Activated naive CD4-positive, alpha-beta T cell treated with anti-CD3 and anti-CD28 coated beads for 36 hours (primary cell): ENCODE measurements around the gene SPON1. TPM values are rescaled to one million over a fixed set of nuclear protein-coding genes. Genes with fewer than 3 reads are reported as not detected.
A peak's percentile ranks its signal among the peaks of the same experiment; 100 is the strongest.

Experiments
- CTCF ChIA-PET: fragments of 350-600 bp; sonication (Branson Sonifier 250); formaldehyde crosslinking; loops from one replicate; lab custom pipeline; 2021; ENCODE audit warnings: antibody characterized with exemption; lab: Charles Lee
- DNase-seq: peaks from one replicate; pipeline ENCODE4 v3.0.0-alpha.2; 2020
- H3K27ac Mint-ChIP-seq: one replicate; pipeline ENCODE4 v1.8.0; 2021; ENCODE audit warnings: mild to moderate bottlenecking, mixed read lengths
- H3K27me3 Mint-ChIP-seq: one replicate; pipeline ENCODE4 v1.8.0; 2021; ENCODE audit warnings: low read depth, mixed read lengths
- H3K36me3 Mint-ChIP-seq: one replicate; pipeline ENCODE4 v1.8.0; 2021; ENCODE audit warnings: low read depth, mixed read lengths
- H3K4me1 Mint-ChIP-seq: one replicate; pipeline ENCODE4 v1.8.0; 2021; ENCODE audit warnings: low read depth, mixed read lengths
- H3K4me3 Mint-ChIP-seq: one replicate; pipeline ENCODE4 v1.8.0; 2021; ENCODE audit warnings: mild to moderate bottlenecking, moderate library complexity, mixed read lengths
- H3K9me3 Mint-ChIP-seq: one replicate; pipeline ENCODE4 v1.8.0; 2021; ENCODE audit warnings: mixed read lengths
- intact Hi-C: fragments of 100-400 bp; cut with micrococcal nuclease; formaldehyde crosslinking; loops from one replicate; pipeline ENCODE4 v1.15.1; 2023
- total RNA-seq, 2 experiments: library from RNA; stranded (reverse); gene quantifications; one replicate each; pipeline ENCODE4 v1.2.3, GENCODE V29; 2021

SPON1 gene
- total RNA-seq, 2 experiments from 2014 or later = 0.24 to 0.25 TPM

DNA sequence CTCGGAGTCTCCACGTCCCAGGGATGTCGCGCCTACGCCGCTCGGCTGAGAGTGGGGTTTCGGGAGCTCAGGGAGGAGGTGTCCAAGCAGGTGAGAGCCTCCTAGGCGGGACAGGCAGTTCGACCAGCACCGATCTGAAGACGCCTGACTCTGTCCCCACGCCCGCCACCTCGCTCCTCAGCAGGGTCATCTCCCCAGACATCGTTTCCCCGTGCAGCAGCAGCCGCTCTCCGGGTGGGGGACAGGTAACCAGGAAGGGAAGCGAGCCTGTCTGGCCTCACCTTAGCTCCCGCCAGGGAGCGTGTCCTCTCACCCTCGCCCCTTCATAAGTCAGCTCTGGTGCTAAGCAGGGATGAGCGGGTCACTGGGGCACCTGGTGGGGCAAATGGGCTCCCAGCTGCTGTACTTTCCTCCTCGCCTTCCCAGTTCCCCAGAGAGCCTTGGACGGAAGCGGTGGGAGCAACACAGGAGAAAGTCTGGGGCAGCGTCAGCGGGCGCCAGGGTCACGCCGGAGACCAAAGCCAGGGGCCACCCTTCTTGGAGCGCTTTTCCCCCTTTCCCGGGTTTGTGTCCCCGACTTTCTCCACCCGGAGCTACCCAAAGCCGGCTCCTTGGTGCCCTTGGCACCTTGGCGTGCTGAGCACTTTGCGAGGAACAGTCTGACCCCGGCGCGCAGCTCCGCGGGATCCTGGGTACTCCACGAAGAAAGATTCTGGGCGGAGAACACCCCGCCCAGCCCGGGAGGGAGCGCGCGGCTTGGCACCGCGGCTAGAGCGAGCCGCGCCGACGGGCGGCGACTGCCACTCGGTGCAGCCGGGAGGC, 1.6 kb downstream of the SPON1 start:
- Mint-ChIP-seq H3K4me1 (peaks cover 9% of the 10 kb centered on the region), H3K36me3 (no peaks in the 10 kb centered on the region), H3K9me3 (no peaks in the 10 kb centered on the region), H3K27ac (no peak overlapping the region), H3K27me3 (peaks cover 41% of the 10 kb centered on the region), H3K4me3 (peak overlapping the region; percentile 70)
- DNase-seq = peak; percentile 23
- intact Hi-C loops = loop anchor here (2.0 to 5.0 kb wide), 3 partner anchors 103 to 297 kb away; partner anchors contain the start of gene FAR1
- CTCF ChIA-PET = interaction anchor here (0.6 to 4.0 kb wide), 9 partner anchors 8 to 289 kb away, joined by 3 to 33 read pairs (median 3); no protein-coding TSS in a partner anchor

- intact Hi-C loops = loop anchor here (2.0 to 5.0 kb wide), 2 partner anchors 110 to 297 kb away; partner anchors contain the start of gene FAR1
- Mint-ChIP-seq H3K27me3 (peaks cover 41% of the 10 kb centered on the region), H3K9me3 (no peaks in the 10 kb centered on the region), H3K4me1 (peaks cover 14% of the 10 kb centered on the region), H3K4me3 (no peak overlapping the region), H3K27ac (no peak overlapping the region), H3K36me3 (no peaks in the 10 kb centered on the region)
- no peak for DNase-seq
- CTCF ChIA-PET = interaction anchor here (0.6 to 4.0 kb wide), 7 partner anchors 8 to 1576 kb away, joined by 3 to 33 read pairs (median 3); no protein-coding TSS in a partner anchor
Measured at GRCh38 chr11:13964771-13965074, 2.2 kb downstream of the SPON1 start.

DNA sequence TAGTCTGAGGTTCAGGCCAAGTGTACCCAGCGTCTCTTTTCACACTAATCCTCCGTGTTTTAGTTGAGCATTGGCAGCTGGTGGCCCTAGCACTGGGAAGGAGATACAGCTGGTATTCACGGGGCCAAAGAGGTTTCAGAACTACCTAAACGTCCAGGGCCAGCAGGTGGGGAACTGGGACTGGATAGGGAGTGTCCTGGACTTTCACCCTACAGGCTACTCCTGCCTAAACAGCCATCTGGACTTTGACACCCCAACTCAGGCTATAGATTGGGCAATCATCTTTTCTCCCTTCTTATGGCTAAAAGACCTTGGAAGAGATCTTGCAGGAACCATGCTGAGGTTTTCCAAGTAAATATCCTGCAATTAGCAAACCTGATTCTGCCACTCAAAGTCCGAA, 2.8 kb downstream of the SPON1 start:
- Mint-ChIP-seq H3K27ac (no peak overlapping the region), H3K9me3 (no peaks in the 10 kb centered on the region), H3K27me3 (peaks cover 39% of the 10 kb centered on the region), H3K4me1 (peaks cover 14% of the 10 kb centered on the region), H3K36me3 (no peaks in the 10 kb centered on the region), H3K4me3 (no peak overlapping the region)
- intact Hi-C loops = loop anchor here (2.0 kb wide), 1 partner anchor 109 kb away; no protein-coding TSS in a partner anchor
- no peak for DNase-seq
- CTCF ChIA-PET = interaction anchor here (0.6 to 4.0 kb wide), 5 partner anchors 9 to 1577 kb away, joined by 3 to 33 read pairs (median 3); no protein-coding TSS in a partner anchor

GRCh38 chr11:13966013-13966412, 3.5 kb downstream of the SPON1 start:
- intact Hi-C loops = no loop called here
- no peak overlapping the region for H3K27ac Mint-ChIP-seq
- no peak overlapping the region for H3K4me3 Mint-ChIP-seq
- no peaks in the 10 kb centered on the region for H3K36me3 Mint-ChIP-seq
- CTCF ChIA-PET = interaction anchor here (1.2 to 4.0 kb wide), 2 partner anchors 9 to 182 kb away, joined by 3 to 33 read pairs; no protein-coding TSS in a partner anchor
- no peaks in the 10 kb centered on the region for H3K9me3 Mint-ChIP-seq
- DNase-seq = no peak
- H3K27me3 Mint-ChIP-seq = peaks cover 36% of the 10 kb centered on the region
- H3K4me1 Mint-ChIP-seq = peaks cover 16% of the 10 kb centered on the region

DNA sequence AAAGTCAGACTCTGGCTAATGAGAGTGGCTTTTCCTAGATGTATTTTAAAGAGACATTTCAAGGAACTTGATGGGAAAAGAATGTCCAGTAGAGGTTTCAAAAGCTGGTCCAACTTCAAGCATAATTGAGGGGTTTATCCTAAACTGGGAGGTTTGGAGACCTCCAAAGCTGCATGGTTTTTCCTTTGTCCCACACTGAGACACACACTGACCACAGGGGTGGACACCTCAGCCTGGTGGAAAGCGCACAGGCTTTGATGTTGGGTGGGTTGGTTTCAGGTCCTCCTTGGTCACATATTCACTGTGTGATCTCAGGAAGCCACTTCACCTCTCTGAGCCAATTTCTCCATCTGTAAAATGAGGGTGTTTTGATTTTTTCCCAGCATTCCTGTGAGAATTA, 4.0 kb downstream of the SPON1 start:
- Mint-ChIP-seq H3K36me3 (no peaks in the 10 kb centered on the region), H3K4me1 (peaks cover 16% of the 10 kb centered on the region), H3K4me3 (no peak overlapping the region), H3K9me3 (no peaks in the 10 kb centered on the region), H3K27me3 (peaks cover 32% of the 10 kb centered on the region), H3K27ac (no peak overlapping the region)
- CTCF ChIA-PET = interaction anchor here (1.2 kb wide), 1 partner anchor 10 kb away, joined by 3 read pairs; no protein-coding TSS in a partner anchor
- DNase-seq = no peak
- intact Hi-C loops = no loop called here

GRCh38 chr11:13970986-13971385, 8.5 kb downstream of the SPON1 start:
- H3K4me1 Mint-ChIP-seq = peaks cover 16% of the 10 kb centered on the region
- peak; percentile 53 for DNase-seq
- intact Hi-C loops = loop anchor here (1.0 kb wide), 1 partner anchor 177 kb away; no protein-coding TSS in a partner anchor
- no peaks in the 10 kb centered on the region for H3K9me3 Mint-ChIP-seq
- H3K36me3 Mint-ChIP-seq = no peaks in the 10 kb centered on the region
- H3K27me3 Mint-ChIP-seq = peaks cover 6% of the 10 kb centered on the region
- H3K27ac Mint-ChIP-seq = no peak overlapping the region
- H3K4me3 Mint-ChIP-seq = no peak overlapping the region
- CTCF ChIA-PET = interaction anchor here (0.6 to 4.1 kb wide), 7 partner anchors 8 to 219 kb away, joined by 3 to 28 read pairs (median 3); partner anchors contain the start of gene SPON1

DNA sequence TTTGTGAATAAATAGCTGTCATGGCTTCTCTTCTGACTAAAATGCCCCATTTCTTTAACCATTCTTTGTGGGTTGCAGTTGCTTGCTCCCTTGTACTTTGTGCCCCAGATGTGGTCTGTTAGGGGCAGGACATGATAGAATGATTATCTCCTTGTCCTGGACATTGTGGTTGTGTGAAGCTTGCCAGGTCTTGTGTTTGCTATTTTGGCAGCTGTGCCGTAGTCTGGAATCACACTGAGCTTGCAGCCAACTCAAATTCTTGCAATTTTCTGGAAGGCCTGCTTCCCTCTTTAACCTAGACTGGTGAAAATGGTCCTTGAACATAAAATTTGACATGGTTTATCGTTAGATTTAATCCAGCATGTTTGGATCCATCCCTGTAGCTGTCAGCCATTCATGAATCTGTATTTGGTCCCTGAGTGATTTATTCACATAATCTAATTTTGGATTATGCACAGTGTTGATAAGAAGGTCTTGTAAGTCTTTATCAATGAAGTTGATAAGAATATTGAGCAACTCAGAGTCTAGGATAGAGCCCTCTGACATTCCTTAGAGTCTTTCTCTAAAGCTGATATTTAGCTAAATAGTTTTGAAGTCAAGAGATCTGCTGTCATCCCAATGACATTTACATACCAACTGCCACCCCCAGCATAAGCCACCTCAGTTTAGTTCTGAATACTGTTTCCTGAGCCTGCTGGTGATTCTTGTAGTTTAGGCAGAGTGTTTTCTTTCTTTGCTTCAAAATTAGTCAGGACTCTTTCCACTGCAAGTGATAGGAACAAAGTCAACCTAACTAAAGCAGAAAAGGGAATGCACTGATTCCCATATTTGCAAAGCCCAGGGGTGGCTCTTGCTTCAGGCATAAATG, 9.8 kb downstream of the SPON1 start:
- no peaks in the 10 kb centered on the region for H3K36me3 Mint-ChIP-seq
- no peak overlapping the region for H3K4me3 Mint-ChIP-seq
- peak; percentile 34 for DNase-seq
- no peaks in the 10 kb centered on the region for H3K9me3 Mint-ChIP-seq
- peaks cover 3% of the 10 kb centered on the region for H3K27me3 Mint-ChIP-seq
- CTCF ChIA-PET = interaction anchor here (0.6 to 1.3 kb wide), 4 partner anchors 10 to 199 kb away, joined by 3 to 4 read pairs (median 3); partner anchors contain the start of gene SPON1
- intact Hi-C loops = loop anchor here (2.0 kb wide), 1 partner anchor 103 kb away; no protein-coding TSS in a partner anchor
- no peak overlapping the region for H3K27ac Mint-ChIP-seq
- H3K4me1 Mint-ChIP-seq = peaks cover 16% of the 10 kb centered on the region

DNA sequence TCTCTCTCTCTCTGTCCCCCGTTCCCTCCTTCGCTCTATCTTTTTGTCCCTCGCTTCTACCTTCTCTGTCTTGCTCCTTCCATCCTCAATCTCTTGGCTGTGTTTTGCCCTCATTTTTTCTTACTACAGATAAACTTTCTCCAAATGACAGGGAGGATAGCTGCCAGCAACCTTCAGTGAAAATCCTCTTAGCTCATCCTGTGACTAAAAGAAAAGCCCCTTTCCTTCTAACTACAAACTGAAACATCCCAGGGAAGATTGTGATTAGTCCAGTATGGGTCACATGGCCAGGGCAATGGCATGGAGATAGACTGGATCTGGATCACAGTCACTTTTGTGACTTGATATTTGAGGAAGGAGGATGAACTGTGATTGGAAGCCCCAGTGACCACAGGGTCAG, 10.4 kb downstream of the SPON1 start:
- intact Hi-C loops = loop anchor here (2.0 kb wide), 1 partner anchor 102 kb away; no protein-coding TSS in a partner anchor
- CTCF ChIA-PET = interaction anchor here (1.0 to 1.3 kb wide), 3 partner anchors 10 to 200 kb away, joined by 3 read pairs; partner anchors contain the start of gene SPON1
- DNase-seq = no peak
- no peaks in the 10 kb centered on the region for H3K9me3 Mint-ChIP-seq
- no peaks in the 10 kb centered on the region for H3K36me3 Mint-ChIP-seq
- peaks cover 16% of the 10 kb centered on the region for H3K4me1 Mint-ChIP-seq
- H3K27ac Mint-ChIP-seq = peak overlapping the region; percentile 44
- H3K4me3 Mint-ChIP-seq = no peak overlapping the region
- H3K27me3 Mint-ChIP-seq = peaks cover 1% of the 10 kb centered on the region

DNA sequence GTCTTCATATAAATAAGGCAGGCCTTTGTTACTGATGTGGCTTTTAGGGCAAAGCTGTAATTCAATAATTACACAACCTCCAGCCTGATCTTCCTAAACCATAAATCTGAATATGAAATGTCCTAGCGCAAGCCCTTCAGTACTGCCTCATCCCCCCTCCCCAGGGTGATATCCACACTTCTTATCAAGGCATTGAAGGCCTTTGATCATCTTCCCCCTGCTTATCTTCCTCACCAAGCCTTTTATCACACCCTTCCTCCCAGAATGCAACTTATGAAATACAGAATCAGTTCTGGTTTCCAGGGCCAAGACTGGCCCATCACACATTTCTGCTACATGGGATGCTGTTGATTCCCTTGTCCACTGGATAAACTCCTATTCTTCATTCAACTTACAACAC, 12.1 kb downstream of the SPON1 start:
- no peak overlapping the region for H3K4me3 Mint-ChIP-seq
- intact Hi-C loops = no loop called here
- no peaks in the 10 kb centered on the region for H3K36me3 Mint-ChIP-seq
- CTCF ChIA-PET = interaction anchor here (1.0 to 1.3 kb wide), 2 partner anchors 18 to 274 kb away, joined by 3 read pairs; no protein-coding TSS in a partner anchor
- no peaks in the 10 kb centered on the region for H3K9me3 Mint-ChIP-seq
- peaks cover 9% of the 10 kb centered on the region for H3K4me1 Mint-ChIP-seq
- no peaks in the 10 kb centered on the region for H3K27me3 Mint-ChIP-seq
- no peak overlapping the region for H3K27ac Mint-ChIP-seq
- DNase-seq = no peak

DNA sequence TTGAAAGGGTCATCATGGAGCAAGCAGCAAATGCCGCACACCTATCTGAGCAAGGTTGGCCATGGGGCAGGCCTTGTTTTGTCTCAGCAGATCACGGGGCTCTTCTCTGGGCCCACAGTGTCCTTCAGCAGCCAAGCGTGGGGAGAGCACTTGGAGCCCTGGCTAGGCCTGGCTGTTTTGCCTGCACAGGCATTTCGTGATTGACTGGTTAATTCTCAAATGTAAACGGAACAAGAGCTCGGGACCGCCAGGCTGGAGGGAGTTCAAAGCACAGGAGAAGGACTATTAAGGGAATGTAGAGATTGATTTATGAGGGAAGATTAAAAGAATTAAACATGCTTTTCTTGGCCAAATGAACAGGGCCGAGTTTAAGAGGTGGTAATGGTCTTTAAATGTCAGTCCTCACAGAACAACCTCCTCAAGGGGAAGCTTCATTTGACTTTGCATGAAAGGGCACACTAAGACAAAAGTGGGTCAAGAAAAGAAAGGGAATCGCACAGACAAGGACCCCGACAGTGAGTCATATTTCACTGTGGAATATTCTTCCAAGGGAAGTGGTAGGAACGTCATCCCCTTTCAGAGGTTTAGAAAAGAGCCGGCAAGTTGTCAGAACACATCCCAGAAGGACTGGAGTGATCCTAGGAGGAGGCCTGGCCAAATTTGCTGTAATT, 20.7 kb downstream of the SPON1 start:
- DNase-seq = no peak
- intact Hi-C loops = no loop called here
- H3K27me3 Mint-ChIP-seq = no peaks in the 10 kb centered on the region
- peaks cover 2% of the 10 kb centered on the region for H3K9me3 Mint-ChIP-seq
- no peaks in the 10 kb centered on the region for H3K36me3 Mint-ChIP-seq
- no peak overlapping the region for H3K27ac Mint-ChIP-seq
- no peak overlapping the region for H3K4me3 Mint-ChIP-seq
- H3K4me1 Mint-ChIP-seq = no peaks in the 10 kb centered on the region
- CTCF ChIA-PET = interaction anchor here (0.6 kb wide), 1 partner anchor 78 kb away, joined by 3 read pairs; no protein-coding TSS in a partner anchor
